ENCODE results near the gene GREB1L.

The GREB1L gene

GRCh38 chr18:21450913-21451312, 208.9 kb downstream of the GREB1L start:
- no peak for DNase-seq (ENCODE audit: low spot score)
- no peak overlapping the region for H3K4me3 ChIP-seq
- TF ChIP-seq CTCF (IDR thresholded peaks at IDR 0.05) = no peak
- H3K27ac ChIP-seq = no peak overlapping the region

- Histone ChIP-seq H3K4me3 (no peak overlapping the region), H3K27ac (peak overlapping the region in 1 of 2 donors; percentile 33)
- TF ChIP-seq CTCF (IDR thresholded peaks at IDR 0.05) = no peak
- DNase-seq (ENCODE audit: low spot score) = no peak
These were observed 209.8 kb downstream of the GREB1L start for GRCh38 chr18:21451851-21452250.

- no peak overlapping the region for H3K4me3 ChIP-seq
- peak overlapping the region; percentile 33 to 56 for H3K27ac ChIP-seq
- TF ChIP-seq CTCF (IDR thresholded peaks at IDR 0.05) = no peak
- no peak for DNase-seq (ENCODE audit: low spot score)
These were observed 210.3 kb downstream of the GREB1L start for GRCh38 chr18:21452276-21452780.

GRCh38 chr18:21452796-21453510, 210.9 kb downstream of the GREB1L start:
- no peak for TF ChIP-seq CTCF (IDR thresholded peaks at IDR 0.05)
- Histone ChIP-seq H3K4me3 (no peak overlapping the region), H3K27ac (peak overlapping the region; percentile 33 to 56)
- DNase-seq (ENCODE audit: low spot score) = no peak

- TF ChIP-seq CTCF (IDR thresholded peaks at IDR 0.05) = no peak
- H3K27ac ChIP-seq = no peak overlapping the region
- H3K4me3 ChIP-seq = no peak overlapping the region
- DNase-seq (ENCODE audit: low spot score) = no peak
These were observed 211.5 kb downstream of the GREB1L start for GRCh38 chr18:21453511-21453901.

GRCh38 chr18:21454725-21455124, 212.7 kb downstream of the GREB1L start:
- no peak for TF ChIP-seq CTCF (IDR thresholded peaks at IDR 0.05)
- no peak for DNase-seq (ENCODE audit: low spot score)
- Histone ChIP-seq H3K4me3 (no peak overlapping the region), H3K27ac (no peak overlapping the region)

Measured in coronary artery (tissue), 2 donors.